GM12878 (cell line): ENCODE results near the gene STPG3. TPM values are rescaled to one million over a fixed set of nuclear protein-coding genes. Genes with fewer than 3 reads are reported as not detected.
A peak's percentile ranks its signal among the peaks of the same experiment; 100 is the strongest.

ENCODE experiments used
- BCL11A ChIP-seq: IDR thresholded peaks from 2 replicates; pipeline ENCODE4 v1.6.1; 2011; ENCODE audit warnings: low read depth, low read length
- BHLHE40 ChIP-seq, 2 experiments: fragments of 450-650 bp in 1 of 2; IDR thresholded peaks; 2 replicates each; pipeline ENCODE4 v1.6.1; 2011 to 2017; ENCODE audit warnings: low read depth in 2 of 2, borderline replicate concordance in 1 of 2, improper control_type of control experiment in 1 of 2, low read length in 1 of 2, mild to moderate bottlenecking in 1 of 2
- CHD2 ChIP-seq: IDR thresholded peaks from 2 replicates; pipeline ENCODE4 v1.6.1; 2011; ENCODE audit warnings: low read depth, low read length, improper control_type of control experiment, borderline replicate concordance
- CREB1 ChIP-seq: IDR thresholded peaks from 2 replicates; pipeline ENCODE4 v1.6.1; 2012; ENCODE audit warnings: low read depth, mild to moderate bottlenecking, inconsistent platforms
- DPF2 ChIP-seq: fragments of 450-650 bp; IDR thresholded peaks from 2 replicates; pipeline ENCODE4 v1.6.1; 2017; ENCODE audit warnings: mild to moderate bottlenecking
- ESRRA ChIP-seq: IDR thresholded peaks from 2 replicates; pipeline ENCODE4 v1.6.1; 2012; ENCODE audit warnings: mild to moderate bottlenecking, low read length, improper control_type of control experiment
- GATAD2B ChIP-seq: fragments of 450-650 bp; conservative IDR thresholded peaks from 2 replicates; pipeline ENCODE4 v1.6.1; 2017; ENCODE audit warnings: low read depth, mild to moderate bottlenecking, moderate library complexity
- HCFC1 ChIP-seq: fragments of 150-350 bp; IDR thresholded peaks from 2 replicates; pipeline ENCODE4 v1.6.1; 2014; ENCODE audit warnings: low read length
- HDAC2 ChIP-seq: fragments of 200-600 bp; sonication (generic); IDR thresholded peaks from 2 replicates; pipeline ENCODE4 v1.6.1; 2017
- IKZF1 ChIP-seq: fragments of 450-650 bp; conservative IDR thresholded peaks from 2 replicates; pipeline ENCODE4 v1.6.1; 2017; ENCODE audit warnings: antibody characterized with exemption, mild to moderate bottlenecking
- IRF5 ChIP-seq: fragments of 450-650 bp; IDR thresholded peaks from 2 replicates; pipeline ENCODE4 v1.6.1; 2017; ENCODE audit warnings: borderline replicate concordance
- JUND ChIP-seq: IDR thresholded peaks from 2 replicates; pipeline ENCODE4 v1.6.1; 2012; ENCODE audit warnings: low read depth, mild to moderate bottlenecking, low read length, improper control_type of control experiment, moderate library complexity
- MEF2A ChIP-seq: IDR thresholded peaks from 2 replicates; pipeline ENCODE4 v1.6.1; 2011; ENCODE audit warnings: low read depth, mild to moderate bottlenecking, low read length, moderate library complexity; ENCODE audit not compliant: insufficient read depth
- MYC ChIP-seq: IDR thresholded peaks from 2 replicates; pipeline ENCODE4 v1.6.1; 2011; ENCODE audit warnings: mild to moderate bottlenecking, low read length, moderate library complexity, inconsistent platforms; ENCODE audit not compliant: insufficient read depth, insufficient replicate concordance, insufficient read length, severe bottlenecking
- NBN ChIP-seq: fragments of 450-650 bp; IDR thresholded peaks from 2 replicates; pipeline ENCODE4 v1.6.1; 2016
- NKRF ChIP-seq: fragments of 450-650 bp; conservative IDR thresholded peaks from 2 replicates; pipeline ENCODE4 v1.6.1; 2017; ENCODE audit warnings: mild to moderate bottlenecking, moderate library complexity
- NR2C2 ChIP-seq: IDR thresholded peaks from 2 replicates; pipeline ENCODE4 v1.6.1; 2011; ENCODE audit warnings: borderline replicate concordance, low read depth; ENCODE audit not compliant: control insufficient read depth, insufficient read length
- NR2F1 ChIP-seq: fragments of 450-650 bp; conservative IDR thresholded peaks from 2 replicates; pipeline ENCODE4 v1.6.1; 2017; ENCODE audit warnings: mild to moderate bottlenecking
- RBBP5 ChIP-seq: fragments of 200-600 bp; sonication (generic); conservative IDR thresholded peaks from 2 replicates; pipeline ENCODE4 v1.6.1; 2016
- SMAD5 ChIP-seq: IDR thresholded peaks from 2 replicates; pipeline ENCODE4 v1.6.1; 2016; ENCODE audit warnings: antibody characterized with exemption, low read depth
- SREBF2 ChIP-seq: IDR thresholded peaks from 2 replicates; pipeline ENCODE4 v1.6.1; 2012; ENCODE audit warnings: mild to moderate bottlenecking, low read length
- SUPT20H ChIP-seq: IDR thresholded peaks from 2 replicates; pipeline ENCODE4 v1.6.1; 2011; ENCODE audit warnings: low read depth, mild to moderate bottlenecking, low read length, moderate library complexity, borderline replicate concordance; ENCODE audit not compliant: control insufficient read depth
- SUZ12 ChIP-seq: fragments of 200-600 bp; sonication (generic); IDR thresholded peaks from one replicate; pipeline ENCODE4 v1.6.1; 2018; ENCODE audit warnings: antibody characterized with exemption, mild to moderate bottlenecking; ENCODE audit not compliant: unreplicated experiment
- YBX1 ChIP-seq: fragments of 450-650 bp; IDR thresholded peaks from 2 replicates; pipeline ENCODE4 v1.6.1; 2016; ENCODE audit warnings: antibody characterized with exemption
- ZBED1 ChIP-seq: IDR thresholded peaks from 2 replicates; pipeline ENCODE4 v1.6.1; 2016; ENCODE audit warnings: borderline replicate concordance
- ZNF207 ChIP-seq: fragments of 450-650 bp; IDR thresholded peaks from 2 replicates; pipeline ENCODE4 v1.6.1; 2014; ENCODE audit warnings: antibody characterized with exemption, mild to moderate bottlenecking, borderline replicate concordance
- ZNF217 ChIP-seq: fragments of 450-650 bp; IDR thresholded peaks from 2 replicates; pipeline ENCODE4 v1.6.1; 2017; ENCODE audit warnings: antibody characterized with exemption, mild to moderate bottlenecking
- ZNF384 ChIP-seq: IDR thresholded peaks from 2 replicates; pipeline ENCODE4 v1.6.1; 2012; ENCODE audit warnings: low read depth, mild to moderate bottlenecking, low read length, improper control_type of control experiment, borderline replicate concordance
- ZSCAN29 ChIP-seq: fragments of 450-650 bp; IDR thresholded peaks from 2 replicates; pipeline ENCODE4 v1.6.1; 2017; ENCODE audit warnings: mild to moderate bottlenecking, moderate library complexity
- ZZZ3 ChIP-seq: IDR thresholded peaks from 2 replicates; pipeline ENCODE4 v1.6.1; 2011; ENCODE audit warnings: low read depth; ENCODE audit not compliant: control insufficient read depth, insufficient read length
- polyA plus RNA-seq, 11 experiments: library from polyadenylated mRNA; depleted of rRNA in 4 of 11; unstranded in 6 of 11; stranded (reverse) in 5 of 11; fragments of >200 nt; fragmentation: Nextera tagmentation in 4 of 11; fragmentation: Illumina TruSeq in 1 of 11; extraction: Ambion mirVana in 4 of 11; extraction: Trizol in 1 of 11; gene quantifications; 1 replicate in 1 of 11; 2 replicates in 10 of 11; pipeline versions ENCODE4 v1.2.1 to v1.2.3, GENCODE V29; 2011 to 2016; ENCODE audit warnings: inconsistent platforms in 2 of 11, missing spikeins in 2 of 11, low read depth in 1 of 11
- total RNA-seq, 4 experiments: library from RNA; depleted of rRNA in 3 of 4; stranded (reverse); fragments of >200 nt in 3 of 4; fragmentation: Illumina TruSeq in 1 of 4; extraction: Trizol in 1 of 4; gene quantifications; 2 replicates each; pipeline versions ENCODE4 v1.2.1 to v1.2.3, GENCODE V29; 2013 to 2021
- TF ChIP-seq, protein P1 (sequence below): IDR thresholded peaks from 2 replicates; pipeline ENCODE4 v1.6.1; 2012; ENCODE audit warnings: low read depth, low read length, improper control_type of control experiment

Gene STPG3
- total and polyA plus RNA-seq, 10 of the 15 experiments (the other 5 are each of a cell fraction or from before 2014, with no cell fraction given), result not detected

GRCh38 chr9:137295238-137295811 is 44.2 kb downstream of the STPG3 start (continued):
- TF ChIP-seq MEF2A, result no peak
- TF ChIP-seq MYC, result no peak
- no peak for TF ChIP-seq ESRRA
- no peak for TF ChIP-seq BCL11A
- TF ChIP-seq IKZF1, result peak; percentile 80
- no peak for TF ChIP-seq RBBP5
- no peak for TF ChIP-seq NR2C2
- TF ChIP-seq ZNF384, result no peak
- TF ChIP-seq SUPT20H, result no peak
- no peak for TF ChIP-seq SUZ12
- no peak for TF ChIP-seq JUND
- no peak for TF ChIP-seq ZBED1
- peak; percentile 72 for TF ChIP-seq GATAD2B
- TF ChIP-seq NR2F1, result peak; percentile 29
- TF ChIP-seq NKRF, result 0 out of 2 replicates have a peak, but pooled peaks have one; percentile 34
- TF ChIP-seq NBN, result no peak
- no peak for TF ChIP-seq CHD2
- TF ChIP-seq SMAD5, result no peak
- no peak for TF ChIP-seq IRF5
- TF ChIP-seq HDAC2, result no peak
- peak; percentile 37 to 82; a peak in 2 of 4 replicates for TF ChIP-seq BHLHE40 (IDR thresholded peaks at IDR 0.05; ENCODE audit: borderline replicate concordance in 1 of 2, low read depth in 2 of 2, low read length in 1 of 2)
- TF ChIP-seq ZZZ3, result no peak
- no peak for TF ChIP-seq ZNF207
- no peak for TF ChIP-seq SREBF2
- no peak for TF ChIP-seq CREB1
- TF ChIP-seq ZNF217, result 0 out of 2 replicates have a peak, but pooled peaks have one; percentile 22
- TF ChIP-seq, protein P1, sequence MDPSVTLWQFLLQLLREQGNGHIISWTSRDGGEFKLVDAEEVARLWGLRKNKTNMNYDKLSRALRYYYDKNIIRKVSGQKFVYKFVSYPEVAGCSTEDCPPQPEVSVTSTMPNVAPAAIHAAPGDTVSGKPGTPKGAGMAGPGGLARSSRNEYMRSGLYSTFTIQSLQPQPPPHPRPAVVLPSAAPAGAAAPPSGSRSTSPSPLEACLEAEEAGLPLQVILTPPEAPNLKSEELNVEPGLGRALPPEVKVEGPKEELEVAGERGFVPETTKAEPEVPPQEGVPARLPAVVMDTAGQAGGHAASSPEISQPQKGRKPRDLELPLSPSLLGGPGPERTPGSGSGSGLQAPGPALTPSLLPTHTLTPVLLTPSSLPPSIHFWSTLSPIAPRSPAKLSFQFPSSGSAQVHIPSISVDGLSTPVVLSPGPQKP, result no peak
- no peak for TF ChIP-seq DPF2
- TF ChIP-seq YBX1, result no peak
- no peak for TF ChIP-seq HCFC1
- no peak for TF ChIP-seq ZSCAN29
